Stimulated activated CD8-positive, alpha-beta memory T cell treated with anti-CD3 and anti-CD28 coated beads, Interleukin-4, amount 100 ng/mL, for 4 hours (primary cell): Measurements from ENCODE around the gene RAD50.
"Not testable (repeated sequence)": the region's sequence is repeated elsewhere in the genome, so short reads cannot be mapped to it uniquely, and the experiment has no call there.

Experiments
- DNase-seq, 2 donors: peaks; one replicate each; pipeline ENCODE4 v3.0.0-alpha.2; 2020; ENCODE audit warnings: low read depth in 2 of 2, low spot score in 1 of 2

Gene RAD50

DNA sequence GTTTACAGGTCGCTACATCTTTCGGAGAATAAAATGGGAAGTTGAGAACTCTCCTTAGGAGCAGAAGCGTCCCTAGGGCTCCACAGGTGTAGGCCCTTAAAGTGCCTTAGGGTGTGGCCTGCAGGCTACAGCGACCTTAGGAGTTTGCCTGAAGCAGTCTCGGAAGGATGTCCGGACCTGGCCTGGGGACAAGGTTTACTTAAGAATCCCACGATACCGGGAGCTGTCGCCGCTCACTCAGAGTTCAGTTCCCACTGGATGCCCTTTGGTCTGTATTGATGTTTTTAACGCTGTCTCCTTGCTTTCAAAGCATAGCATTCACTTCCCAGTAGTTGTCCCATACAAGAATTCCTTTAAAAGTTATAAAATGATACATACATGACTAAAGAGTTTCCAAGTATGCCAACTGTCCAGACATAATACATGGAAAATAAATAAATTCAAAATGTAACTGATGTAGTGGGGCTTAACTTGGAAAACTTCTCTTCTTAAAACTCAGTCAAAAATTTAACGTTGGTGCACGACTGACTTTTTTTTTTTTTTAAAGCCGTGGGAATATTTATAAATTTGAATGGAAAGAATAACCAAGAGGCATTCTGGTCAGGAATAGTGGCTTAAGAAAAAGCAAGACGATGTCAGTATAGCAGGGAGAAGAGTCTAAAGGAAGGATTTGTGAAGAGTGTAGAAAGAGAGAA is 848 bp downstream of the RAD50 start:
- DNase-seq, result peak in 1 of 2 donors; percentile 4

DNA sequence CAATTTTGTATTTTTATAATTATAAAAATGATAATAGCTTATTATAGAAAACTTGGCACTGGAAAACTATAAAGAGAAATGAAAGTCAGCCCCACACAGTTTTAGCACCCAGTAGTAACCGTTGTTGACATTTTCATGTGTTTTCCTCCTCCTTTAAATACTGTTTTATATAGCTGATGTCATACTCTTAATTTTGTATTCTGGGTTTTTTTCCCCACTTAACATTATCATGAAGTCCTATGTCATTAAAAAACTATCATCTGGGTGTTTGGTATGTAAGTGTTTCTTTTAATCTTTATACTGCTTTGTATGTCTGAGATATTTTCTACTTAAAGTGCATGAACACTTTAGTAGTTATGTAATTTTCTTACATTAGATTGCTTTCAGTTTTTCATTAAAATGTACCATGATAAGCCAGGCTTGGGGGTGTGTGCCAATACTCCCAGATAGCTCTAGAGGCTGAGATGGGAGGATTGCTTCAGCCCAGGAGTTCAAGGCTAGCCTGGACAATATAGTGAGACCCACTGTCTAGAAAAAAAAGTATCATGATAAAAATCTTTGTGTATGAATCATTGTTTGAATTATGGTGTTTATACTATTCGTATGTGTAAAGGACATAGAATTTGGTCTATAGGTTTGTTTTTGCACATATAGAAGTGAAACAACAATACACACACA is 2.7 kb downstream of the RAD50 start:
- DNase-seq, result no peak

DNA sequence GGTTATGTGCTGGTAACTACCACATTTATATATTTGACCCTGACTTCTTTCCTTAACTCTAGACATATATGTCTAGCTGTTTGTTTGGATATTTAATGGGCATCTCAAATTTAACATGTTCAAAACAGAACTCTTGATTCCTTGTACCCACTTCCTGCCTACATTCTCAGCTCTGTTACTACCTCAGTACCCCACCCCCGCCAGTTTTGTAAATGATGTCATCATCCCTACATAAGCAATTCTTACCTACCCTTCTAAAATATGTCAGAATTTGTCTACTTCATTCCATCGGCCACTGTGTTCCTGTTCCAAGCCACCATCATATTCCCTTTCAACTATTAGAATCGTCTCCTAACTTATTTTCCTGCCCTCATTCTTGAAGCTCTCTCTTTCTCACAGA is 4.8 kb downstream of the RAD50 start:
- DNase-seq, result no peak

DNA sequence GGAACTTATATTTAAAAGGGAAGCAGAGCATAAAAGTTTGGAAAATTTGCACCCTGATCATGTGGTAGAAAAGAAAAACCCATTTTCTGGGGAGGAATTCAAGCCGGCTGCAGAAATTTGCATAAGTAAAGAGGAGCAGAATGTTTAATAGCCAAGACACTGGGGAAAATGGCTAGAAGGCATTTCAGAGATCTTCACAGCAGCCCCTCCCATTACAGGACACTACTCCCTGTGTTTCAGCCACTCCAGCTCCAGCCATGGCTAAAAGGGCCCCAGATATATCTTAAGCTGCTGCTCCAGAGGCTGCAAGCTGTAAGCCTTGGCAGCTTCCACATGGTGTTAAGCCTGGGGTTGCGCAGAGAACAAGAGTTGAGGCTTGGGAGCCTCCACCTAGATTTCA is 7.8 kb downstream of the RAD50 start:
- DNase-seq, result not testable (repeated sequence)

DNA sequence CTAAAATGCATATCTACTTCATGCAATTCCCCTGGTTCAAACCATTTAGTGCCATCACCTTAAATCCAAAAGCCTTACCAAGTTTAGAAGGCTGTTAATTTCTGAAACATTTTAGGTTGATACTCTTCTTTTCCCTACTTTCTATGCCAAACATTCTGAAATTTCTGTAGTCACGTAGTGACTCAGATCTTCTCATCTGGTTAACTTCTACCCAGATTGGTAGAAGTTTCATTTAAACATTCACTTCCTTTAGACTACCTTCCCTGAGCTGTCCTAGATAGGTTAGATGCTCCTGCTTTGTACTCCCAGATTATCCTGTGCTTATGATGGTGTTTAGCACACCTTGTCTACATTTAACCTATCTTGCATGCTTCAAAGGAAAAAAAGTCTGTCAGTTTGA is 9.9 kb downstream of the RAD50 start:
- DNase-seq, result no peak

DNA sequence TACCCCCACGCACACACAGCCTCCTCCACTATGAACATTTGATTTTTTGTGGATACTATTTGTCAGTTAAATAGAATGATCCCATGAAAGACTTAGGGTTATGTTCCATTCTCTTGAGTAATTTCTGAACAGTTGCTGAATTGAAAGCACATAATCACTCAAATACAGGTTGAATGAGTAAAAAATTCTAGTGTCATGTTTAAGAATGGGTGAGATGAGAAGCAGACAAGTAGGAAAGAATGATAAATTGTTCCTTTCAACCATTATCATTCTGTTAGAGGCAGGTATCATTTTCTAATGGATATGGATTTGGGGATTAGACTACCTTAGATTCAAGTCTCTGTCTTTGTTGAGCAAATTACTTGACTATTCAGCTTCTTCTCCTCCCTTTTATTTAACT is 19.3 kb downstream of the RAD50 start:
- no peak for DNase-seq

DNA sequence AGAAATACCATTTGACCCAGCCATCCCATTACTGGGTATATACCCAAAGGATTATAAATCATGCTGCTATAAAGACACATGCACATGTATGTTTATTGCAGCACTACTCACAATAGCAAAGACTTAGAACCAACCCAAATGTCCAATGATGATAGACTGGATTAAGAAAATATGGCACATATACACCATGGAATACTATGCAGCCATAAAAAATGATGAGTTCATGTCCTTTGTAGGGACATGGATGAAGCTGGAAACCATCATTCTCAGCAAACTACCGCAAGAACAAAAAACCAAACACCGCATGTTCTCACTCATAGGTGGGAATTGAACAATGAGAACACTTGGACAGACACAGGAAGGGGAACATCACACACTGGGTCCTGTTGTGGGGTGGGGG is 27.8 kb downstream of the RAD50 start:
- not testable (repeated sequence) for DNase-seq

DNA sequence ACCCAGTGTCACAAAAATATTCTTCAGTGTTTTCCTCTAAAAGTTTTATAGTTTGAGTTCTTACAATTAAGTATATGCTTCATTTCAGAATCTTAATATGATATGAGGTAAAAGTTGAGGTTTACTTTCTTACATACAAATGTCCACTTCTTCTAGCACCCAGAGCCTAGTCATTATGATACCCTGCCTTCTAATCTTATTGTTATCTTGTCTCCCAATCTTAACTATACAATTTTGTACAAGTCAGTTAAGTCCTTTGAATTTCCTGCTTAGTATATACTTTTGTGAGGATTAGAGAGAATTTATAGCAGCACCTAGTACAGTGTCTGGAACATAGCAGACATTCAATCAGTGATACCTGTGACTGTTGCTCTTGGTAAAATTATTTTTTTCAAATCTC is 29.3 kb downstream of the RAD50 start:
- no peak for DNase-seq

DNA sequence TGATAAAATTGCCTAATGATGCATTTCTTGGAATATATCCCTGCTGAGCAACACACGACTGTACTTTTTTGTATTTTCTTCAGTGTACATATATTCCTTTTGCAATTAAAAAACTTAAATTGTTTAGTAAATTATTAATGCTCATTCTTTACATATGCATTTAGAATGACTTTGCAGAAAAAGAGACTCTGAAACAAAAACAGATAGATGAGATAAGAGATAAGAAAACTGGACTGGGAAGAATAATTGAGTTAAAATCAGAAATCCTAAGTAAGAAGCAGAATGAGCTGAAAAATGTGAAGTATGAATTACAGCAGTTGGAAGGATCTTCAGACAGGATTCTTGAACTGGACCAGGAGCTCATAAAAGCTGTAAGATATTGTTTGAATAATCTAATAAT is 32.7 kb downstream of the RAD50 start:
- no peak for DNase-seq

DNA sequence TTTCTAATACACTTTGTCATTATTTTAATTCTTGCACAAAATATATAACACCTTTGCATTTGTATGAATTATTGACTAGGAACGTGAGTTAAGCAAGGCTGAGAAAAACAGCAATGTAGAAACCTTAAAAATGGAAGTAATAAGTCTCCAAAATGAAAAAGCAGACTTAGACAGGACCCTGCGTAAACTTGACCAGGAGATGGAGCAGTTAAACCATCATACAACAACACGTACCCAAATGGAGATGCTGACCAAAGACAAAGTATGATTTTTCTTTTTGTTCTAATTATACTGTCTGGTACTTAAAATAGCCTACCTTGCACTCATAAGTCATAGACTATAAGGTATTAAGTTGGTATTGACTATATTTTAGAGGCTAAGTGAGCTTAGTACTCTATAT is 34.4 kb downstream of the RAD50 start:
- no peak for DNase-seq

DNA sequence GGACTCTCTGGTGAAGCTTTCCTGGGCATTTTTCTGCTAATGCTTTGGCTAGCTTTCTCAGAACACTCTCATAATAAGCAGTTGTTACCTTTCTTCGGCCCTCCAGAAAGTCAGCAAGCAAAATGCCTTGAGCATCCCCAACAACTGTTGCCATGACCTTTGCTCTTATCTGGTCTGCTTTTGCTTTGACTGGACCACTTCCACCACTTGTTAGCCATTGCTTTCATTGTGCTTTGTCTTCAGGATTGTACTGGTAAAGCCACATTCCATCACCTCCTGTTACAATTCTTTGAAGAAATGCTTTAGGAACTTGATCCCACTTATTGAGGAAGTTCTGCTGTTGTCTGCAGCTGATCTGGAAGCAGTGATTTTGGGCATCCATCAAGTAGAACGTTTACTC is 35.7 kb downstream of the RAD50 start:
- no peak for DNase-seq

DNA sequence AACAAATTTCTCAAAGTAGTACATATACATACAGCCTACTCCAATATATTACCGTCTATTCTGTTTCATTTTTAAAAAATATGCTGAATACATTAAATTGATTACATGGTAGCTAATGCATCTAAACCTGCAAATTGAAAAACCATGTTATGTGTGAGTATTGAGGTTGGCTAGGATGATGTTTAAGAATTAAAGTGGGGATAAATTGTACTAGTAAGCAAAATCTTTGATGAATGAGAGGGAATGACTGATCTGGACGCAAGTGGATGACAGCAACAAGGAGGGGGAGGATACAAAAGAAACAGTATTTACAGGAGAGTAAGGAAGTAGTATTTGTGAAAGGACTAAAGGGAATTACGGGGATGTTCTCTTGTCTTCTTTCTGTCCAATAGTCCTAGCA is 37.4 kb downstream of the RAD50 start:
- no peak for DNase-seq

DNA sequence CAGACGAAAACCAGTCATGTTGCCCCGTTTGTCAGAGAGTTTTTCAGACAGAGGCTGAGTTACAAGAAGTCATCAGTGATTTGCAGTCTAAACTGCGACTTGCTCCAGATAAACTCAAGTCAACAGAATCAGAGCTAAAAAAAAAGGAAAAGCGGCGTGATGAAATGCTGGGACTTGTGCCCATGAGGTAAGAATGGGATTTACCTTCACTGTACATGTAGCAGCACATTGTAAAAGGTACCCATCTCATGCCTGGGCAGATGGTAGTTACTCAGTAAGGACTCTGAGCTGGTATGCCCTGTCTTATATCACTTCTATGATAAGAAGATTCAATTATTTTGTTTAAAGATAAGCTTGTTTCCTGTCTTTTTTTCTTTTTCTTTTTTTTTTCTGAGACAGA is 38.8 kb downstream of the RAD50 start:
- DNase-seq, result no peak

DNA sequence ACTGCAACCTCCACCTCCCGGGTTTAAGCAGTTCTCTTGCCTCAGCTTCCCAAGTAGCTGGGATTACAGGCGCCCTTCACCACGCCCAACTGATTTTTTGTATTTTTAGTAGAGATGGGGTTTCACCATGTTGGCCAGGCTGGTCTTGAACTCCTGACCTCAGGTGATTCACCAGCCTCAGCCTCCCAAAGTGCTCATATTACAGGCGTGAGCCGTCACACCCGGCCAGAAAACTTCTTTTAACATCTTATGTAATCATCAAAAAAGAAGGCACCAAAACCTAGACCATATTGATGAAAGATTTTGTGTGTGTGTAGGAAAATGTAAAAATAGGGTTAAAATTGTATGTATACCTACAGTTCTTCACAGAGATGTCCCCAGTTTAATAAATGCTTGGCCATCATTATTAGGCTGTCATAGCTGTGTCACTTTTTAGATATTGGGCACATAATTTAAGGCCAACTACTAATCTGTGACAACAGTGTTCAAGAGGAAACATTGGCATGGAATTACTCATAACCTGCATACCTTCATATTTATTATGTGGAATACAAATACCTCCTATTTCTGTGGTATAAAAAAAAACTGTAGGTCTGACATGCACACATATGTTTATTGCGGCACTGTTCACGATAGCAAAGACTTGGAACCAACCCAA is 44.4 kb downstream of the RAD50 start:
- DNase-seq, result no peak

DNA sequence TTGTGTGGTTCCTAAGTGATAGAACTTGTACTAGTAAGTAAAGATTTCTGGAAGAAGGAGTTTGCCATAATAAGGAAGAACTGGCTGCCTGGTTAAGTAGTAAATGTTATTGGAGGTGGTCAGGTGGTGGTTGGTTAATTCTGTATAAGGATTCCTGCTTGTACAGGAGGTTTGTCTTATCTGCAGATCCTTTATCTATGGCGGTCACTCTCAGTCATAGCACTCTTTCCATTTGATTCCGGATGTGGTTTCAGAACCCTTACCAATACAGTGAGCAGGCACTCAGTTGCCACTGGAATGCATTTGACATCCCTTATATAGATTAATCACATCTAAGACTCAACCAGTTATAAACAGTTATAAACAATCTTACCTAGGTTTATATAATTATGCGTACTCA is 50.3 kb downstream of the RAD50 start:
- DNase-seq, result no peak

DNA sequence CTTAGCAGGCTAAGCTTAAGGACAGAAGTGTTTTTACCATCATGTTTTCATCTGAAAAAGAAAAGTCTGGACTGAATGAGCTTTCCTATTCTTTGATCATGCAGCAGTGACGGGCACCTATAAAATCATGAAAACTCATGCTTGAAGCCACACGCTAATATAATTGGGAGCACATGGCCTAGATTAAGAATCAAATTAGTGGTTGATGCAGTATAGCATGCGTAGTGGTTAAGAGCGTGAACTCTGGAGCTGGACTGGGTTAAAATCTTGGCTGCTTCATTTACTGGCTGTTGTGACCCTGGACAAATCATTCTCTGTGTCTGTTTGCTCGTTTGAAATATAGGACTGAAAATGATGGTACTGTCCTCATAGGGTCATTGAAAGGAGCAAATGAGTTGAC is 51.3 kb downstream of the RAD50 start:
- DNase-seq, result no peak

DNA sequence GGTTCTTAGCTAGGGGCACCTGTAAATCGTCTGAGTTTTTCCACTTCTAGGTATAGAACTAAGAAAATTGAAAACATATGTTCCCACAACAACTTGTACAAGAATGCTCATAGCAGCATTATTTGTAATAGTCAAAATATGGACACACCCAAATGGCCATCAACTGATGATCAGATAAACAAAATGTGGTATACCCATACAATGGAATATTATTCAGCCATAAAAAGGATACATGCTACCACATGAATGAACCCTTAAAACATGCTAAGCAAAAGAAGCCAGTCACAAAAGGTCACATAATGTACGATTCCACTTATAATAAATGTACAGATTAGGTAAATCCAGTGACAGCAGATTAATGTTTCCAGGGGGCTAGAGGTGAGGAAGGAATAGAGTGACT is 55.2 kb downstream of the RAD50 start:
- DNase-seq, result no peak

DNA sequence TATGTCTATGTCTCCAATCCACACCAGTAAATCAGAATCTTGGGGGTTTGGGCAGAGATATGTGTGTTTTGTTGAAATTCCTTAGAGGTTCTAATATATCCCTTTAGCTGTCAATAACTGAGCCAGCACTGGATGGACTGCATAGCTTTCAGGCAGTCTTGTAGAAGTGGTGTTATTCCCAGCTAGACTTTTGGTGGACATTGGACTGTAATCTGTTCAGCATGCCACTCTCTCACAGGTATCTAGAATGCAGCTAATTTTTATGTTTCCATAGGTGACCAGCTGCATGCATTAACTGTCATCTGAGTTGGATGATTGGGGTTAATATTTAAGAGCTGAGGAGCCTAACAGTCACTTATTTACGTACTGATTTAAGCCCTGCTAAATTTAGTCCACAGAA is 56.1 kb downstream of the RAD50 start:
- no peak for DNase-seq

DNA sequence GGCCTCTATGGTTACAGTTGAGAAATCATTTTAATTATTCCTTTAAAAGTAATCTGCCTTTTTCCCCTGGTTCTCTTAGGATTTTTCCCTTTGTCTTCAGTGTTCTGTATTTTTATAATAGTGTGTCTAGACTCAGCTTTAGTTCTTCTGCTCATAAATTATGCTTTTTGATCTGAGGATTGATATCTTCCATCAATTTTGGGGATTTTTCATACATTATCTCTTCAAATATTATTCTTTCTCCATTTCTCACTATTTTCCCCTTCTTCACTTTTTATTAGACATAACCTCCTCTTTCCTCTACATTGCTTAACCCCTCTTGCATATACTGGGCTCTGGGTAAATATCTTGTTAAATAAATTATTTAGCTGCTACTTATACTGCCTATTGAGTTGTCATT is 64.9 kb downstream of the RAD50 start:
- DNase-seq, result no peak

DNA sequence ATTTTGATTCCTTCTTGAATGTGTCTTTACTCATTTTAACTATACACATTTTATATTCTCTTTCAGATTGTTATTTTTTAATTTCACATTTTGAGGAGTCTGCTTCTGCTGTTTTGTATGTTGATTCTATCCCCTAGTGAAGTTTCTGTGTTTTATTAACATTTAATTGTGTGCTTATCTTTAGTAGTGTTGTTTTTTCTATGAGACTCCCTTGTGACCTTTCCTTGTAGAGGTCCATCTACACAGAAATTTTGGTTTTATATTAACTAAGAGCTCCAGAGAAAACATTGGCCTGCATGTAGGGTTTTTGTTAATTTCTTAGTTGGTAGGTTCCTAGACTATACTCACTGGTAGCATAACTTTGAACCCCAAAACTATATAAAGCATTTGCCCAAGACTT is 65.8 kb downstream of the RAD50 start:
- no peak for DNase-seq

DNA sequence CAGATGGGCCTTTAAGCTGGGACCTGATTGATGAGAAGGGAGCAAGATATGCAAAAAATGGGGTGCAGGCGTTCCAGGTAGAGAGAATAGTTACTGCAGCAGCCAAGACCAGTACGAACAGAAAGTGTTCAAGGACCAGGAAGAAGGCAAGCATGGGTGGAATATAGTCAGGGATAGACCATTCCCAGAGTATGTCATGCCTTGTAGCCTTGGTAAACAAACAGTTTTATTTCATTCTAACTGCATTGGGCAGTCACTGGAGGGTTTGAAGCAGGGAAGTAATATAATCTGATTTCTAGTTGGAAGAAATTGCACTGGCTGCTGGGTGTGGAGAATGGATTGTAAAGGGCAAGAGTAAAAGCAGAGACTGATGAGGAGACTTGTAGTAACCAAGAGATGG is 70.7 kb downstream of the RAD50 start:
- no peak for DNase-seq

DNA sequence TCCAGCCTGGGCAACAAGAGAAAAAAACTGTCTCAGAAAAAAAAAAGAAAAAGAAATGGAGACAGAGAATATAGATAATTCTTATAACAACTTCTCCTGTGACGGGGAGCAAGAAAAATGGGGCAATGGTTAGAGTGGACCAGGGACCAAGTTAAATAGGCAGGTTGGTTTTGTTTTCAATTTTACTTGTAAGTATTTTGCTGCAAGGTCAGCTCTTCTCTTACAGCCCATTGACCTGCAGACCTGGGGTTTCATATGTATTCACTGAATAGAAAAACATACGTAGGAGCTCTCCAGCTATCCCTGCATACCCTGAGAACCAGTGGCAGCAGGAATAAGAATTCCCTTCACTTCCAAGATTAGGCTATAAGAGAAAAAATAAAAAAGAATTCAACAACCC is 72.0 kb downstream of the RAD50 start:
- no peak for DNase-seq
